HepG2 (cell line): ENCODE measurements around the gene CHKA. TPM values are rescaled to one million over a fixed set of nuclear protein-coding genes. Genes with fewer than 3 reads are reported as not detected.

Experiments used
- ELF3 ChIP-seq: IDR thresholded peaks from 2 replicates; pipeline ENCODE4 v1.6.1; 2016; ENCODE audit warnings: missing genetic modification reagents, missing compliant biosample characterization
- HDAC2 ChIP-seq: sonication (generic); formaldehyde crosslinking; IDR thresholded peaks from 2 replicates; pipeline ENCODE4 v1.4.0; 2020; ENCODE audit warnings: missing genetic modification reagents
- HNRNPK ChIP-seq: fragments of 200-400 bp; formaldehyde crosslinking; IDR thresholded peaks from 2 replicates; pipeline ENCODE4 v1.6.1; 2018; ENCODE audit warnings: low read length, low read depth, moderate library complexity, mild to moderate bottlenecking; ENCODE audit not compliant: poor library complexity, severe bottlenecking
- MZF1 ChIP-seq: sonication (generic); formaldehyde crosslinking; IDR thresholded peaks from 2 replicates; pipeline ENCODE4 v1.8.1; 2023; ENCODE audit warnings: mild to moderate bottlenecking, missing genetic modification reagents, borderline replicate concordance
- PATZ1 ChIP-seq: sonication (generic); formaldehyde crosslinking; IDR thresholded peaks from 2 replicates; pipeline ENCODE4 v1.4.0; 2020; ENCODE audit warnings: missing genetic modification reagents
- RBM22 ChIP-seq: fragments of 200-400 bp; formaldehyde crosslinking; optimal IDR thresholded peaks from 2 replicates; pipeline ENCODE3; 2017; ENCODE audit warnings: mild to moderate bottlenecking, low read length, moderate library complexity
- SAP130 ChIP-seq: IDR thresholded peaks from 2 replicates; pipeline ENCODE4 v1.6.1; 2016; ENCODE audit warnings: low read depth
- ZNF33B ChIP-seq: sonication (generic); formaldehyde crosslinking; IDR thresholded peaks from 2 replicates; pipeline ENCODE4 v1.5.1; 2020; ENCODE audit warnings: mild to moderate bottlenecking, missing genetic modification reagents
- ZNF362 ChIP-seq: sonication (generic); formaldehyde crosslinking; IDR thresholded peaks from 2 replicates; pipeline ENCODE4 v1.4.0; 2020; ENCODE audit warnings: missing genetic modification reagents, mild to moderate bottlenecking, borderline replicate concordance
- ZNF720 ChIP-seq: sonication (generic); formaldehyde crosslinking; IDR thresholded peaks from 2 replicates; pipeline ENCODE4 v1.4.0; 2020; ENCODE audit warnings: missing genetic modification reagents
- polyA plus RNA-seq, 8 experiments: library from polyadenylated mRNA; depleted of rRNA in 3 of 8; stranded (reverse) in 7 of 8; unstranded in 1 of 8; fragments of >200 nt; fragmentation: Illumina TruSeq in 4 of 8; extraction: Trizol in 4 of 8; gene quantifications; 2 replicates each; pipeline versions ENCODE4 v1.2.1 to v1.2.3, GENCODE V29; 2011 to 2016; ENCODE audit warnings: low read depth in 4 of 8, missing spikeins in 1 of 8, mixed read lengths in 1 of 8; ENCODE audit not compliant: insufficient read depth in 1 of 8
- total RNA-seq, 5 experiments: library from RNA; depleted of rRNA; stranded (reverse); fragments of >200 nt; fragmentation: Illumina TruSeq; extraction: Trizol; gene quantifications; 2 replicates each; pipeline ENCODE4 v1.2.3, GENCODE V29; 2016; ENCODE audit warnings: low read depth in 1 of 5
- TF ChIP-seq, protein P1 (sequence below), 2 experiments: sonication (generic) in 1 of 2; formaldehyde crosslinking in 1 of 2; IDR thresholded peaks; 2 replicates each; pipeline versions ENCODE4 v1.6.1 to v1.9.0; 2014 to 2022; ENCODE audit warnings: antibody characterized with exemption in 1 of 2, borderline replicate concordance in 1 of 2, inconsistent platforms in 1 of 2, low read depth in 1 of 2, missing genetic modification reagents in 1 of 2
- TF ChIP-seq, protein P2 (sequence below): sonication (generic); formaldehyde crosslinking; IDR thresholded peaks from 2 replicates; pipeline ENCODE4 v1.5.1; 2020; ENCODE audit warnings: mild to moderate bottlenecking, missing genetic modification reagents, borderline replicate concordance

Gene CHKA
- total and polyA plus RNA-seq, 2 of the 13 experiments (the other 11 are each of a cell fraction or from before 2014, with no cell fraction given) = 71.6 to 92.7 TPM

DNA sequence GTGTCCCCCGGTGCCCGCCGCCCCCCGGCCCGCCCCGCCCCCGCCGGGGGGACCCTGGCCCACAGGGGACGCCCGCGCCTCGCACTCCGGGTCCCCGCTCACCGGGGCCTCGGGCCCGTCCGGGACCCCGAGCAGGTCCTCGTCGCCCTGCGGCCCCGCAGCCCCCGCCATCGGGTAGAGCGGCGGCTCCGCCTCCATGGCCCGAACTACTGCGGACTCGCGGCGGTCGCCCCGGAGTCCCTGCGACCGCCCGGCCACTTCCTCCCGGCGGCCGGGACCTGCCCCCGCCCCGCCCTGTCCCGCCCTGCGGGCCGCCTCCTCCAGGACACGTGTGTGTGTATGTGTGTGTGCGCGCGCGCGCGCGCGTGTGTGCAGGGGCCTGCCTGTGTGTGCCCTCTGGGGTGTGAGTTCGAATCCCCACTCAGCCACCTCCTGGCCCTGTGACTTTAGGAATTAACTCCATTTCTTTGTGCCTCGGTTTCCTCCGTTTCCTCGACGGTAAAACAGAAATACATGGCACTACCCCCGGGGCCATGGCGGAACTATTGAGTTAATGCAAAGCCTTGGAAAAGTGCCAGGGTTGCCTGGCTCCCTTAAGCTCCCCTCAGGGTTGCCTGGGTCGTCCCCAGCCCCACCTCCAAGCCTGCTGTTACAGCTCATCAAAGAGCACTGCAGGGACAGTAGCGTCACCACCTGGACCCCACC, 117.2 kb downstream of the CHKA start, which contains the start of gene UNC93B1 (continued):
- TF ChIP-seq, protein P1, sequence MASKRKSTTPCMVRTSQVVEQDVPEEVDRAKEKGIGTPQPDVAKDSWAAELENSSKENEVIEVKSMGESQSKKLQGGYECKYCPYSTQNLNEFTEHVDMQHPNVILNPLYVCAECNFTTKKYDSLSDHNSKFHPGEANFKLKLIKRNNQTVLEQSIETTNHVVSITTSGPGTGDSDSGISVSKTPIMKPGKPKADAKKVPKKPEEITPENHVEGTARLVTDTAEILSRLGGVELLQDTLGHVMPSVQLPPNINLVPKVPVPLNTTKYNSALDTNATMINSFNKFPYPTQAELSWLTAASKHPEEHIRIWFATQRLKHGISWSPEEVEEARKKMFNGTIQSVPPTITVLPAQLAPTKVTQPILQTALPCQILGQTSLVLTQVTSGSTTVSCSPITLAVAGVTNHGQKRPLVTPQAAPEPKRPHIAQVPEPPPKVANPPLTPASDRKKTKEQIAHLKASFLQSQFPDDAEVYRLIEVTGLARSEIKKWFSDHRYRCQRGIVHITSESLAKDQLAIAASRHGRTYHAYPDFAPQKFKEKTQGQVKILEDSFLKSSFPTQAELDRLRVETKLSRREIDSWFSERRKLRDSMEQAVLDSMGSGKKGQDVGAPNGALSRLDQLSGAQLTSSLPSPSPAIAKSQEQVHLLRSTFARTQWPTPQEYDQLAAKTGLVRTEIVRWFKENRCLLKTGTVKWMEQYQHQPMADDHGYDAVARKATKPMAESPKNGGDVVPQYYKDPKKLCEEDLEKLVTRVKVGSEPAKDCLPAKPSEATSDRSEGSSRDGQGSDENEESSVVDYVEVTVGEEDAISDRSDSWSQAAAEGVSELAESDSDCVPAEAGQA (IDR thresholded peaks at IDR 0.05; ENCODE audit: low read depth) = no peak
- TF ChIP-seq, protein P1 (CRISPR knock-in tag; IDR thresholded peaks at IDR 0.05; ENCODE audit: borderline replicate concordance) = no peak
- TF ChIP-seq ZNF33B (CRISPR knock-in tag) = no peak
- TF ChIP-seq SAP130 (CRISPR knock-in tag) = peak; percentile 93
- TF ChIP-seq, protein P2, sequence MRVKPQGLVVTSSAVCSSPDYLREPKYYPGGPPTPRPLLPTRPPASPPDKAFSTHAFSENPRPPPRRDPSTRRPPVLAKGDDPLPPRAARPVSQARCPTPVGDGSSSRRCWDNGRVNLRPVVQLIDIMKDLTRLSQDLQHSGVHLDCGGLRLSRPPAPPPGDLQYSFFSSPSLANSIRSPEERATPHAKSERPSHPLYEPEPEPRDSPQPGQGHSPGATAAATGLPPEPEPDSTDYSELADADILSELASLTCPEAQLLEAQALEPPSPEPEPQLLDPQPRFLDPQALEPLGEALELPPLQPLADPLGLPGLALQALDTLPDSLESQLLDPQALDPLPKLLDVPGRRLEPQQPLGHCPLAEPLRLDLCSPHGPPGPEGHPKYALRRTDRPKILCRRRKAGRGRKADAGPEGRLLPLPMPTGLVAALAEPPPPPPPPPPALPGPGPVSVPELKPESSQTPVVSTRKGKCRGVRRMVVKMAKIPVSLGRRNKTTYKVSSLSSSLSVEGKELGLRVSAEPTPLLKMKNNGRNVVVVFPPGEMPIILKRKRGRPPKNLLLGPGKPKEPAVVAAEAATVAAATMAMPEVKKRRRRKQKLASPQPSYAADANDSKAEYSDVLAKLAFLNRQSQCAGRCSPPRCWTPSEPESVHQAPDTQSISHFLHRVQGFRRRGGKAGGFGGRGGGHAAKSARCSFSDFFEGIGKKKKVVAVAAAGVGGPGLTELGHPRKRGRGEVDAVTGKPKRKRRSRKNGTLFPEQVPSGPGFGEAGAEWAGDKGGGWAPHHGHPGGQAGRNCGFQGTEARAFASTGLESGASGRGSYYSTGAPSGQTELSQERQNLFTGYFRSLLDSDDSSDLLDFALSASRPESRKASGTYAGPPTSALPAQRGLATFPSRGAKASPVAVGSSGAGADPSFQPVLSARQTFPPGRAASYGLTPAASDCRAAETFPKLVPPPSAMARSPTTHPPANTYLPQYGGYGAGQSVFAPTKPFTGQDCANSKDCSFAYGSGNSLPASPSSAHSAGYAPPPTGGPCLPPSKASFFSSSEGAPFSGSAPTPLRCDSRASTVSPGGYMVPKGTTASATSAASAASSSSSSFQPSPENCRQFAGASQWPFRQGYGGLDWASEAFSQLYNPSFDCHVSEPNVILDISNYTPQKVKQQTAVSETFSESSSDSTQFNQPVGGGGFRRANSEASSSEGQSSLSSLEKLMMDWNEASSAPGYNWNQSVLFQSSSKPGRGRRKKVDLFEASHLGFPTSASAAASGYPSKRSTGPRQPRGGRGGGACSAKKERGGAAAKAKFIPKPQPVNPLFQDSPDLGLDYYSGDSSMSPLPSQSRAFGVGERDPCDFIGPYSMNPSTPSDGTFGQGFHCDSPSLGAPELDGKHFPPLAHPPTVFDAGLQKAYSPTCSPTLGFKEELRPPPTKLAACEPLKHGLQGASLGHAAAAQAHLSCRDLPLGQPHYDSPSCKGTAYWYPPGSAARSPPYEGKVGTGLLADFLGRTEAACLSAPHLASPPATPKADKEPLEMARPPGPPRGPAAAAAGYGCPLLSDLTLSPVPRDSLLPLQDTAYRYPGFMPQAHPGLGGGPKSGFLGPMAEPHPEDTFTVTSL (CRISPR knock-in tag) = 0 out of 2 replicates have a peak, but pooled peaks have one; percentile 14
- TF ChIP-seq RBM22 = no peak
- peak; percentile 17; the same call in 1 of the 2 replicates for TF ChIP-seq PATZ1 (CRISPR knock-in tag)
- peak; percentile 72 for TF ChIP-seq ELF3 (CRISPR knock-in tag)
- peak; percentile 15 for TF ChIP-seq HNRNPK
- no peak for TF ChIP-seq MZF1 (CRISPR knock-in tag)
- peak; percentile 29; the same call in 1 of the 2 replicates for TF ChIP-seq HDAC2 (CRISPR knock-in tag)
- no peak for TF ChIP-seq ZNF720 (CRISPR knock-in tag)
- TF ChIP-seq ZNF362 = no peak; the same call in 1 of the 2 replicates
